ENCODE measurements around the gene TIMM10B. TPM values are rescaled to one million over a fixed set of nuclear protein-coding genes. Genes with fewer than 3 reads are reported as not detected.

TIMM10B gene
- polyA plus RNA-seq, 1 donor = 13.8 TPM

DNA sequence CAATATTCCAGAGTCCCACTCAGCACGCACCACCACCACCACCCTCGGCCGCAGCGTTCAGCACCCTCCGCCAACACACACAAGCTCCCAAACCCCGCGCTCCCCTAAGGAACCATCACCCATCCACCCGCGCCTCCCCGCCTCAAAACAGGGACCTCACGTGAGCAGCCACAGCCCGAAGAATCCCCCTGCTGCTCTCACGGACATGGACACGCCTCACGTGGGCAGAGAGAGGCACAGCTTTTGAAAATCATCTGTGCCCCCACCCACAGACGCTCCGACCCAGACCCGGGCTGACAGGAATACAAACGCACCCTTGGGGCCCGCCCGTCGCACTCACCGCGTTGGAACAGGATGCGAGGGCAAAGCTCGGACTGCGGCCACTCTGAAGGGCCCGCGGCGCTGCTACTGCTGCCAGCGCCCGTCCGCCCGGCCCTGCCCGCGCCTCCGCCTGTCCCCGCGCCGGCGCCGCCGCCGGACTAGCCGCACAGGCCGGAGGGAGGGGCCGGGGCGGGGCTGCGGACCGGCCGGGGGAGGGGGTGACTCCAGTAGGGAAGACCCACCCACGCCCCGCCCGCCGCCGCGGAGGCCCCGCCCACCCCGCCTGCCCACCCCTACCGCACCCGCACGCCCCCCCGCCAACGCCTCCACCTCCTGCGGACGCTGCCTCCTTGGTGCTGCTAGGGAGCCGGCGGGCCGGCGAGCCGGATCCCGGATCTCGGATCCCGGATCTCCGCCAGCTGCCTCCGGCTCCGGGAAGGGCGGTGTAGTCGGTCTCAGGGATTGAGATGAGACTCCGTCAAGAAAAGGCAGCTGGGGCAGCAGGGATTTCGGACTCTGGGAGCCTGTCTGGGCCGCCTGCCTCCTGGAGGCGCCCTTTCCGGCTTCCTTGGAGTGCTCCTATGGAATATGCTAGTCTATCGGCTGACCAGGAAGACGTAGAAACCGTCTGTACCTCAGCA lies 7.6 kb upstream of the TIMM10B start, which contains the start of gene TRIM3:
TSS of gene TRIM3 (minus strand) at position 491 of the 962 bp plus-strand sequence. CDS start 8,246 bp downstream, outside the sequence.
- DNase-seq = peak; percentile 87

DNA sequence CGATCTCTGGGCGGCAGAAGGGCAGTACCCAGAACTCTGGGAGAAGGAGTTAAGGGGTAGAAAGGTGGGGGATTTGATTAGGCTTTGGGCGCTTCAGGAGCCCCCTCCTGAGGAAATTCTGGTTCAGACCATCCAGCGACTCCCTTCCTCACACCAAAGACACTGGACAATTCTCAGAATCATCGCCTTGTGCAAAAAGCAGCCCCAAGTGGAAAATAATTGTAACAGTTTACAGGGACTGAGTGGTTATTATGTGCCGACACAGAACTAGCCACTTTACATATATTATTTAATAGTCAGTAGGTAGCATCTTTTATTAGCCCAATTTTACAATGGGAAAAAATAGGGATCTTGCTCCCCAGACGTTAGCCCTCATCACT lies 6.9 kb upstream of the TIMM10B start:
- no peak for DNase-seq

DNA sequence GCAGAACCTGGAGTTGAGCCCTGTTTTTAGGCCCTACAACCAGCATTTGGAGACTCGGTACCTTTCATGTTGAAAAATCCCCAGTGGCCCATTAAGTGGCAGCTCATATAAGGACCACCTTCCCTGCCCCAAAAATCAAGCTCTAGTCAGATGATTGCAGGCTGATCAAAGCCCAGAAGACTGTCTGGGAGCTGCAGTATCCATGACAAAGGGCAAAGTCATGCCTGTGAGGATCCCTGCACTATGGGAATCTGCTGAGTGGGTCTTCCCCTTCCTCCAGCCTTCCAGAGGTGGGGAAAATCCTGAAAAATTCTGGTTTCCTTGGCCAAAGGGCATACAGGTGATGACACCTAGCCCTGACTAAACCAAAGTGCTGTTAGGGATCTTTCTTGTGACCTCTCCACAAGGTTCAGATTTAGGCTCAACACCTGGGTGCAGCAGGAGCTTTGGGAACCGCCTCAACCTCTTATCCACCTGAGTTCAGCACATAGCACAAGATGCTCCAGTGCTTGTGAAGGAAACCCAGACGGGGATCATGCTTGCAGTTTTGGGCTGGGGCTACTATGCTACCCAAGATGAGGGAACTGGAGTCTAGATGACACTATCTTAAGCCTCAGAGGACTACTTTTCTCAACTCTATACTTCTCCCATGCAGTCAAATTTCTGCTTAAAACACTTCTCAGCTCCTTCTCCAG lies 6.3 kb upstream of the TIMM10B start:
- DNase-seq = no peak

DNA sequence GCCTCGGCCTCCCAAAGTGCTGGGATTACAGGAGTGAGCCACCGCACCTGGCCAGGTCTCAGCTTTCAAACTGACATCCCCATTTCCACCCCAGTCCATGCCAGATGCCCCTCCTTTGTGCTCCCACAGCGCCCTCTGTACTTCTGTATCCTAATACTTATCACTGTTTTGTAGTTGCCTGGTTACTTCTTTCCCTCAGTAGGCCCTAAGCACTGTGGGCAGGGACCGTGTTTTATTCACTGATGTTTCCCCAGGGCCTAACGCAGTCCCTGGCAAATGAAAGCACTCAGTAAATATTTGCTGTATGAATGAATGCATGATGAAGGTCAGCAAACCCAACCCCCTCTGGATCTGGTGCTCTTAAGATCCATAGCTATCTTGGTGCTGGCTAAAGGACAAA lies 5.4 kb upstream of the TIMM10B start:
- no peak for DNase-seq

DNA sequence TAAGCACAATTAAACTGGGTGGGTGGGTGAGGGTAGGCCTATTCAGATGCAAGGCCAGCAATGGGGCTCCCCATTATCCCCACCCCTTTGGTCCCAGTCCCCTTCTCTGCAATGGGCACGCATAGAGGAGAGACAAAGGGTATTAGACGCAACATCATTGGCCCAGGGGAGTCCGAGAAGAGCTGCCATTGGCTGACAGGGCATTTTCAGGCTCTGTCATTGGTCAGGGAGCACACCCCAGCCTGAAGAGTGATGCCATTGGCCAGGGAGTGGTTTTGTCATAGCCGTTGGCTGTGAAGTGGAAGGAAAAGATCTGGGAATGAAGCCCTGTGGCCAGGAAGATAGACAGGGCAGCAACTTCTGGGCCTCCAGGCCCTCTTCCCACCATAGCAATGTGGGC lies 4.7 kb upstream of the TIMM10B start:
- DNase-seq = no peak

DNA sequence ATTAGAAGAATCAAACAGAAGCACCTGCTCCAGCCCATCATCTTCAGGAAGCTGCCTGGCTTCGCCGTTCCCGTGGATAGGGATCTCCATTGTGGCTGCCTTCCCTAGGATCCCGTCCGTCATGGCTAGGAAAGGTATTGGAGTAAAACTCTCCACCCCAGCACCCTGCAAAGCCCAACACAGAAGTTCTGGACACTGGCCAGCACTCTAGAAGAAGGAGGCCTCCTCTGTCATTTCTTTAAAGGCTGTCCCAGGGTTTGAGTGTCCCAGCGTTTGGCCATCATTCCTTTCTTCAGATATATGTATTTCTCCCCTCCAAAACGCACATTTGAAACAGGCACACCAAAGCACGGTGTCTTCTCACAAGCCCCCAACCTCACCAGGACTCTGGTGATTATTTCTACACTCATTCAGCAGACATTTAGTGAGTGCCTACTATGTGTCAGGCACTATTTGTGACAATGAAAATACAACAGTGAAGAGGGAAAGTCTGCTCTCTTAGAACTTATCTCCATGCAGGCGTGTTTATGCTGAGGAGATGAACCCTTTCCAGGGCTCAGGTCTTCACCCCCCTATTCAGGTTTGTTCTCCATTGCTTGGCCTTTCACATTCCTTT lies 894 bp upstream of the TIMM10B start:
- no peak for DNase-seq

DNA sequence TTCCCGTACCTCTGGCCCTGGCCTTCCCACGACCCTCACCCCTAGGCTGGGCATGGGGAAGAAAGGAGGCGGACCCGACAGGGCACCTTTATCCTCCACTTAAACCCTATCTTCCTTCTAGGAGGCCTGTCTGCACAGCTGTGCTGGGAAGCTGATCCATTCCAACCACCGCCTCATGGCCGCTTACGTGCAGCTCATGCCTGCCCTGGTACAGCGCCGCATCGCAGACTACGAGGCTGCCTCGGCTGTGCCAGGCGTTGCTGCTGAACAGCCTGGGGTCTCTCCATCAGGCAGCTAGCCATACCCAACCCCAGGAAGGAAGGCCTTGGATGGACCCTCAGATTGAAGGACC lies 599 bp downstream of the TIMM10B start:
- no peak for DNase-seq

DNA sequence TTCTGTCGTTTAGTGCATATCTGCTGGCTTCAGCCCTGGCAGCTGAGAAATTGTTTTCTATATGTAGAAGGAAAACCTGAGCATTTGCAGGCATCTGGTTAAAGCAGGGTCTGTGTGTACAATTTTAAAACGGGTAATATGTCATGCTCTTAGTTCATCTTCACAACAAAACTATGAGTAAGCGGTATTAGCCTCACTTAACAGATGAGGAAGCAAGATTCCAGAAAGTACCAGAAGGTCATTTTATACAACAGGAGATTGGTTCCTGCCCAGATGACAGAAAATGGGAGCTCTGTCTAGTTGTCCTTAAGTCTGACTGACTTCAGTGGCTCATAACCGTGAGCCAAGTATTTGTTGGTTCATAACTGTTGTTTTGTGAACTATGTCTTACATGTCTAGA lies 1.1 kb downstream of the TIMM10B start:
- no peak for DNase-seq

DNA sequence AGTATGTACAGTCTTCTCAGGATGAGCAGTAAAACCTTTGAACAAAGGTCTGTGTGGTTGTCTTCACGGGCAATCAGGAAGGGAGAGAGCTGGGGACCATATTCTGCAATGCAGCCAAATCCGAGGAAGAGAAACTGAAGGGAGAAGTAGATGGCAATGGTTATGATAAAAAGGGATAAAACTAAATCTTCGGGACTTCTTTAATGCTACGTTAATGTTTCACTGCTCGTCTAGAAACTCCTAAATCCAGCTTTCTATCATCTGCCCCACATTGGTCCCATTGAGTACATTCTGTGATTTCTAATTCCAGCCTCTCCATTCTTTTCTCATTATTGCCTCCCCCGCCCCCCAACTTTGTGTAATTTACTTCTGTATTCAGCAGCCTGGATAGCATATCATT lies 1.7 kb downstream of the TIMM10B start:
- DNase-seq = no peak

DNA sequence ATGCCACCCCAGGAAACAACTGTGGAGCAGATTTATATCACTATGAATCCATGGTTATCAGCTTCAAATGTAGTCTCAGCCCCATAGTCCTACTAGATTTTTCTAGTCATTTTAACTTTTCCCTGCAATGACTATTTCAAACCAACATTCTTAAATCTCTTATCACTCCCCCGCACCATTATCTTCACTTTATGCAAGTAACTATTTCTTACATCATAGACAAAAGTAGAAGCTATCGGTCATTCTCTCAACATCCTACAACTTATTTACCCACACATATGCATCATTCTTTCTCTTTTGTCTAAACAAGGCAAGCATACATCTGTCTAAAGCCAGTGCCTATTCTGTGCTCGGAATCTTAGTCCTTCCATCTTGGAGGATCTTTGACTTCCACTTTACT lies 4.4 kb downstream of the TIMM10B start:
- DNase-seq = no peak

DNA sequence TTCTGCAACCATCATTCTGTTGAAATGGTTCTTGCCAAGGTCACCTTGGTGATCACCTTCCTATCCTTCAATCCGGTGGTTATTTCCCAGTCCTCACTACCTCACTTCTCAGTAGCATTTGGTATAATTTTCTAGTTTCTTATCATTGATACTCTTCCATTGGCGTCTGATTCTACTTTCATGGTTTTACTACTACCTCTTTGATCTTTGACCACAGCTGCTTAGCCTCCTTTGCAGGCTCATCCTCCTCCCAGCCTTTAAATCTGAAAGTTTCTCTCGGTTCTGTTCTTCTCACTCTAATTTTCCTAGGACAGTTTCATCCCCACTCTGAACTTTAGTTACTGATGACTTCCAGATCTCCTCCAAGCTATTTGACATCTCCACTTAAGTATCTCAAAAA lies 5.0 kb downstream of the TIMM10B start:
- no peak for DNase-seq

DNA sequence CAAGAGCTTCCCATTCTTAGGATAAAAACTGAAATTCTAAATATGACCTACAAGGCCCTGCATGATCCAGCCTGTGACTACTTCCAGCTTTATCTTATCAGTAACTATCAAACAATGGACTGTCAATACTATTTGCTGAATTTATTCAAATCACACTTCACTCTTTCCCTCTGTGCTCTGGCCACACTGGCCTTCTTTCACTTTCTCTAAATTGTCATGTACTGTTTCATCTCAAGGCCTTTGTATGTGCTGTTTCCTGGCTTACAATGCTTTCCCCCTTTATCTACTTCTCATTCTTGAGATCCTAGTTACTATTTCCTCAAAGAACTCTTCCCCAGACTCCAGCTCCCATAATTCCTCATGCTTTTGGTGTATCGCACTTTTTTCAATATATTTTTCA lies 5.6 kb downstream of the TIMM10B start:
- no peak for DNase-seq

DNA sequence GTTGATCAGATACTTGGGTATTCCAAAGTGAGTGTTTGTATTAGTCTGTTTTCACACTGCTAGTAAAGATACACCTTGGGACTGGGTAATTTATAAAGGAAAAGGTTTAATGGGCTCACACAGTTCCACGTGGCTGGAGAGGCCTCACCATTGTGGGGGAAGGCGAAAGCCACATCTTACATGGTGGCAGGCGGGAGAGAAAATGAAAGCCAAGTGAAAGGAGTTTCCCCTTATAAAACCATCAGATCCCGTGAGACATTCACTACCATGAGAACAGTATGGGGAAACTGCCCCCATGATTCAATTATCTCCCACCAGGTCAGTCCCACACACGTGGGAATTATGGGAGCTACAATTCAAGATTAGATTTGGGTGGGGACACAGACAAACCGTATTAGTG lies 7.0 kb downstream of the TIMM10B start:
- no peak for DNase-seq

DNA sequence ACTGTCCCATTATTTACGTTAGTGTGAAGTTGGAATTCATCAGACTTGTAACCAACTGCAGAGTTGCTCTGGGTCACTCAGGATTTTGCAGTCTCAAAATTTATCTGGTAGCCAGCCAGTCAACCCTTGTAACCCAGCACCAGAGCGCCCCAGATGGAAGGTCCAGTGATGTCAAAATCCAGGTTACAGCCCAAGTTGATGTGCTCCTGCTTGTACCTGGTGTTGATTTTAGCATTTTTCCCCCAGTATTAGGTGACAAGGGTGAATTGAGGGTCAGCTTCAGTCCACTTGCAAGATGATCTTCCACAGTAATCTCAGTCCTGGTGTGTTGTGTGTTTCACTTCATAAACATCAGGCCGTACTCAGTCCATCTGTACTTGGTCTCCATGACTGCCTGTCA lies 7.5 kb downstream of the TIMM10B start:
- DNase-seq = no peak

DNA sequence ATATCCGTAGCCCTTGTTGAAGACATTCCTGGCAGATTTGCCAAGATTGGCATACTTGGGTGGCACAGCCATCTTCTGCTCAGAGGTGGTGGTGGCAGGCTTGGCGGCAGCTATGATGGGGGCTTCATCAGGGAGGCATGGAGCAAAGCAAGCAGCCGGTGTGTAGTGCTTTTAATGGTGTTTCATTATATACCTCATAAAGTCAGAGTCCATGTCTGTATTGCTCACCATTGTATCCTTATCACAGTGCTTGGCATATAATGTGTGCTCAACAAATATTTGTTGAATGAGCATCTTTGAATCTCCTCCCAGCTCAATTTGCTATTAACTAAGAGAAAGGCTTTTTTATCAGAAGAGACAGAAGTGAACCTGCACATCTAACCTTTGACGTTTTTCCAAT lies 8.0 kb downstream of the TIMM10B start:
- DNase-seq = no peak

DNA sequence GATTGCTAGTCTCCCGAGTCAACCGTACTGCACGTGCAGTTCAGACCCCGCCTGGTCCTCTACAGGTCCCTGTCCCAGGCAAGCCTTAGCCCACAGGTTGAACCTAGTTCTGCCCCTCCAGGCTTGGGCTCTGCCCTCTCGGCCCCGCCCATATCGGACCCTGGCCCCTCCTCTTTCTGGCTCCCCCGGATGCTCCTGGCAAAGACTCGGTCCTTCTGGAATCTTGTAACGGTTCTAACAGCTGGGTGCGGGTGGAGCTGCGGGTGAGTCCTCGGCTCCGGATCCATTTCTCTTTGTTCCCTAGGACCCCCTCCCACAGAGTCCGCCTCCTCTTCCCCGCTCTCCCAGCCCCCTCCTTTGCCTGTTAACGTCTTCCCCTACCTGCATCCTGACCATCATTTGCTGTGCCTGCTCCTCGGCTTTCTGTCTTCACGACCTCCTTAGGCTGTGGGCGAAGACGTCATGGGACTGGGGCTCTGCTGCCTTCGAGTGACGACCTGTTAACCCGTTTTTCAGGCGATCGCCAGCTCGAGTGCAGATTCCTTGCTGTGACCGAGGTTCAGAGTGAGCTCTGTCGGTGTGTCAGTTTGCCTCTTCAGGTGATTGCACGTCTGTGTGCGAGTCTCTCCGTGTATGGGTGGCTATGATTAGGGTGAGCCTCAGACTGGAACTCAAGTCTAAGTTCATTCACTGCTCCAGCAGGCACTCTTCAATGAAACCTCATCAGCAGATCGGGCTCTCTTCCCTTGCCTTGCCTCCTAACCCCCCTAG lies 16.0 kb downstream of the TIMM10B start, which contains the start of gene DNHD1:
TSS of gene DNHD1 (plus strand) at position 212 of the 771 bp plus-strand sequence. CDS start 936 bp downstream, outside the sequence.
- DNase-seq = no peak

DNA sequence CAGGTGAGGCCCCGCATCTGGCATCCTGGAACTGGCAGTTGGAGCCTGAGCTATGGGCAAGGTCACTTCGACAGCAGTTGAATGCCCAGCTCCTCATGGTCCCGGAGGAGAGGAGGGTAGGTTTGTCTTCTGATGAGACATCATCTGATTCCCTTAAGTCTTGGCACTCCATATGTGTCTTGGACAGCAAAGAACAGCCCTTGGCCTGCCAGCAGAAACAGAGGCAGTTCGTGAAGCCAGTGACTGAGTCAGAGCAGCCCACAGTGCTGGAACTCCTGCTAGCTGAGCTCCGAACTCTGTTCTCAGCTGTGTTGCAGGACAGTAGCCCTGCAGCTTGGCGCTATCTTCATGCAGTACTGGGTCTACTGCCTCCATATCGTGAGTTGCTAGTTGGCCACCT lies 16.8 kb downstream of the TIMM10B start:
- no peak for DNase-seq

DNA sequence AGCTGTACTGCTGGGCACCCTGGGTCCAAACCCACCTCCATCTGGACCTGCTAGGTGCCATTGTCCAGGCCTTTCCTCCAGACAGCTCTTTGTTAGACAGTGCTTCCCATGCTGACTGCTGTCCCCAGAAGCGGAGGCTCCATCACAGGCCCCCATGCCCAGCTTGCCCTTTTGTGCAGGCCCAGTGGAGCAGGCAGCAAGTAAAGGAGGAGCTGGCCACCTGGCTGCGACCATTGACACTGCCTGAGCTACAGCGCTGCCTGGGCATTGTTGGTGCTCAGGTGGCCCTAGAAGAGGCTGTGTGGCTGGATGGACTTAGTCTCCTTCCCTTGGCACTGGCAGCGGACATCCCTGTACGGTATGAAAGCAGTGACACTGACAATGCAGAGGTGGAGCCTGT lies 17.2 kb downstream of the TIMM10B start:
- no peak for DNase-seq

DNA sequence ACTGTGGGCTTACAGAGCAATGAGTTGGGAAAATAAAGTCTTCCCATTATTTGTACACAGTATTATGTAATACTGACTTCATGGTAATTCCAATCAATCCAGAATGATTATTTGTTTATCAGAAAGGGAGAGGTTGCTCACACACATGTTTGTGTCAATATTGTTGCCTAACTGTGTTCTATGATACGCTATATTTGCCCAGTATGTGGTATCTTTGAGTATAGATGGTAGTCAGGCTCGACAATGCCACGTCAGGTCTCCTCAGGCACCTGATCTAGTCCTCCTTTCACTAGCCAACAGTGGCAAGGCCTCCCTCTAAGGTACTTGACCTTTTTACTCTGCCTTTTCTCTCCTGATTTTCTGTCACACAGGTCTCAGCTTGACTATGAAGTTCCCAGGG lies 21.1 kb downstream of the TIMM10B start:
- no peak for DNase-seq

DNA sequence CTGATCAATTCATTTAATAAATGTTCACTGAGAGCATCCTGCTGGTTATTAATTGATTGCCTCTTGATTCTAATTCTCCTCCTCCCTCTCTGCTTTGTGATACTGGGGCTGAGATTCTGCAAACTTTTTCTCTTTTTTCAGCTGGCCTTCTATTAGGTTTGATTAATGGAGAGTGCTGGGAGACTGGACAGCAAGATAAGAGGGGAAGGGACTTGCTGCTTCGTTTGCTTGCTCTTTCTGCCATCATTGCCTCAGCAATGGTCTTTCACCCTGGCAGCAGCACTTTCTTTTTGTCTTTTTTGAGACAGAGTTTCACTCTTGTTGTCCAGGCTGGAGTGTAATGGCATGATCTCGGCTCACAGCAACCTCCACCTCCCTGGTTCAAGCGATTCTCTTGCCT lies 22.9 kb downstream of the TIMM10B start:
- DNase-seq = no peak

DNA sequence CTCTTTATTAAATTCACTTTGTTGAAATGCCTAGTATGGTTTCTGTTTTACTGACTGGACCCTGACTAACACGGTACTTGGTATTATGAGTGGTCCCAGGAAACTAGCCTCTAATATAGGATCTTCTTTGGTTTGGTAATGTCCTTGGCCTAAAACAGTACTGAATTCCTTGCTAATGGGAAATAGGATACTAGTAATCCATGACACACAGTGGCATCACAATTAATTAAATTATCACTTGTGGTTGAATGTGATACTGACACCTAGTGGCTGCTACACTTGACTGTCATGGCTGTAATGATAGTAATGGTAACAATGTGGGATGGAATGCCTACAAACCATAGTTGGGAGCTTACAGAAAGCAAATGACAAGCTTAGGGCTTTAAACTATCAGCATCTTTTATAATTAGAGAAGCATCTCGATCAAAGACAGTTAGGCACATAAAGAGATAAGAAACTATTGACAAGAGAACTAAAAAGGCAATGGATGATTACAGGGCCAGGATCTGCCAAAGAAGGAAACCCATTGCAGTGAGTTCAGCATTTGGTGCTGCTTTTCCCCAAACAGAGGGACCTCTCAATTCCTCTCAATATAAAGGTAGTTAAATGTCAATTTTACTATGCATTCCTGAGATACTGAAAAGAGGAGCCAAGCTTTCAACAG lies 24.4 kb downstream of the TIMM10B start:
- no peak for DNase-seq

DNA sequence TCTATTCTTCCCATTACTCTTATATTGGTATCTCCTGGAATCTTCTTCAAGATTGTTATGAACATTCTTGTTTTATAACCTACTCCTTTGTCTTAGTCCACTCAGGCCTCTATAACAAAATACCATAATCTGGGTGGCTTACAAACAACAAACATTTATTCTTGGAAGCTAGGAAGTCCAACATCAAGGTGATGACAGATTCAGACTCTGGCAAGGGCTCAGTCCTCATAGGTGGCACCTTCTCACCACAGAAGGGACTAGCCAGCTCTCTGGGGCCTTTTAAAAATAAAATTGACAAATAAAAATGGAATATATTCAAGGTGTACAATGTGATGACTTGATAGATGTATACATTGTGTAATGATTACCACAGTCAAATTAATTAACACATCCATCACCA lies 35.6 kb downstream of the TIMM10B start:
- no peak for DNase-seq
